Anterior cingulate cortex (tissue), 58 donors: ENCODE results near the gene TUBB1.

Experiments
- DNase-seq, 58 donors: peaks; one replicate each; lab custom pipeline; 2025; lab: John Stamatoyannopoulos, UW

The TUBB1 gene

GRCh38 chr20:59071216-59071615, 52.0 kb downstream of the TUBB1 start:
- no peak for DNase-seq

DNA sequence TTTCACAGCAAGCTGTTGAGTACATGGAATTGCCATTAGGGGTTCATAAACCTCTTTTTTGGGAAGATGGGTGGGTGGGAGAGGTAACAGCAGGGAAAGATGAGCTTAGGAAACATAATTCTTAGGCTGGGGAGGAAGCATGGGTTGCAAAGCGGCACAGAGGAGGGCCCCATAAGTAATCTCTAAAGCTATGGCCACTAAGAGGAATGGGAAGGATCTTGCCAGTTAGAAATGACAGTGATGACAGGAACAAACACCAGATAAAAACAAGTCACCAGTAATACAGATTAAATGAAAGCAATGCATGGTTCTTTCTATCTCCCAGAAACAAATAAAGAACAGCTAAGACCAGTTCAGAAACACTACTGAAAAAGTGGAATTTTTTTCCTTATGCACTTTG, 54.4 kb downstream of the TUBB1 start:
- no peak for DNase-seq

DNA sequence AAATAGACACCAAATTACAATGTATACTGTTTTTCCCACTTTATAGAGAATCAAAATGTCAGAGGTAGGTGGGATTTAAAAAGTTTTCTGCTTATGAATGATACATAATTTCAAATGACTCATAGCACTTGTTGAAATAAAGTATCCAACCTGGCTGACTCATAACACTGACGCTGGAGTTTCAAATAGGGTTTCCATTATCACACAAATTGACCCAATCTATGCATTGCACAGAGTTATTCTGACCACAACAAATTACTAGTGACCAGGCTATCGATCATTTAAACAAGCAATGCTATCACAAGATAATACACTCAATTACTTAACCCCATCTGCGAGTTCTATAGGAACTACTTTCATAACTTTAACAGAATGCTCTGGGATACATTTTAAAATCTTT, 55.2 kb downstream of the TUBB1 start:
- DNase-seq: no peak

GRCh38 chr20:59075934-59076508, 56.8 kb downstream of the TUBB1 start:
- DNase-seq: no peak
